HG02798 (cell line): ENCODE data around the gene AK5.
"Not testable (repeated sequence)": the region's sequence is repeated elsewhere in the genome, so short reads cannot be mapped to it uniquely, and the experiment has no call there.

Experiments used
- ATAC-seq: cut with Tn5 transposase; IDR thresholded peaks from one replicate; pipeline ENCODE4 v1.9.1; 2021; ENCODE audit warnings: mild to moderate bottlenecking; ENCODE audit not compliant: unreplicated experiment, poor library complexity

The AK5 gene

GRCh38 chr1:77283701-77284425, 2.0 kb downstream of the AK5 start:
- no peak for ATAC-seq

GRCh38 chr1:77287535-77287934, 5.7 kb downstream of the AK5 start:
- no peak for ATAC-seq

GRCh38 chr1:77288275-77288674, 6.5 kb downstream of the AK5 start:
- ATAC-seq, result no peak

GRCh38 chr1:77290576-77290975, 8.8 kb downstream of the AK5 start:
- ATAC-seq, result no peak

- ATAC-seq, result no peak
Measured at GRCh38 chr1:77292551-77292950, 10.7 kb downstream of the AK5 start.

- ATAC-seq, result no peak
Measured at GRCh38 chr1:77300566-77300965, 18.7 kb downstream of the AK5 start.

- no peak for ATAC-seq
Measured at GRCh38 chr1:77303387-77303786, 21.6 kb downstream of the AK5 start.

GRCh38 chr1:77308889-77309621, 27.2 kb downstream of the AK5 start:
- ATAC-seq, result no peak

- ATAC-seq, result no peak
Measured at GRCh38 chr1:77310924-77311323, 29.1 kb downstream of the AK5 start.

- not testable (repeated sequence) for ATAC-seq
Measured at GRCh38 chr1:77312364-77312763, 30.5 kb downstream of the AK5 start.

GRCh38 chr1:77313491-77313890, 31.7 kb downstream of the AK5 start:
- peak; percentile 60 for ATAC-seq

- ATAC-seq, result no peak
Measured at GRCh38 chr1:77316006-77316405, 34.2 kb downstream of the AK5 start.

GRCh38 chr1:77316966-77317365, 35.1 kb downstream of the AK5 start:
- no peak for ATAC-seq

- no peak for ATAC-seq
Measured at GRCh38 chr1:77319036-77319705, 37.4 kb downstream of the AK5 start.

- ATAC-seq, result no peak
Measured at GRCh38 chr1:77322061-77322900, 40.5 kb downstream of the AK5 start.

- ATAC-seq, result no peak
Measured at GRCh38 chr1:77333501-77333900, 51.7 kb downstream of the AK5 start.

- ATAC-seq, result no peak
Measured at GRCh38 chr1:77336729-77337128, 54.9 kb downstream of the AK5 start.

- ATAC-seq, result no peak
Measured at GRCh38 chr1:77339326-77339725, 57.5 kb downstream of the AK5 start.

- no peak for ATAC-seq
Measured at GRCh38 chr1:77341195-77341594, 59.4 kb downstream of the AK5 start.

GRCh38 chr1:77342745-77343144, 60.9 kb downstream of the AK5 start:
- ATAC-seq, result no peak
